Activated naive CD4-positive, alpha-beta T cell treated with Interleukin-2 at 50 U/mL for 16 hours (primary cell): ENCODE results near the gene ENDOD1.

Experiments
- DNase-seq: peaks from one replicate; pipeline ENCODE4 v3.0.0-alpha.2; 2020

The ENDOD1 gene

DNA sequence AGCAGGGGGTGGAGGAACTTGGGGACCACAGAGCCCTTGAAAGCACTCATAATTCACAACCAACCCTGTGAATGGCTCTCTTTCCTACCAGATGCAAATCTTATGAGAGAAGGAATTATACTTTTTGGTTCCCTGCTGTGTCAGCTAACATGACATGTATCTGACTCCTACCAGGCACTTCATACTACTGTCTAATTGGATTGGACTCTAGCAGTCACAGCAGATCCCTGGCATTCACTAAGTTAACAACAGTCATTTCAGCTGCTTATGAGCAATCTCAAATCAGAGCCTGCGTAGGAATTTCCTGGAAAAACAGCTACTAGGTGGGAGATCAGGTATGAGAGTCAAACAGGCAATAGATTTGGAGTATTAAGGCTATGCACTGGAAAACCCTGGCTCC, 11.1 kb upstream of the ENDOD1 start:
- no peak for DNase-seq

DNA sequence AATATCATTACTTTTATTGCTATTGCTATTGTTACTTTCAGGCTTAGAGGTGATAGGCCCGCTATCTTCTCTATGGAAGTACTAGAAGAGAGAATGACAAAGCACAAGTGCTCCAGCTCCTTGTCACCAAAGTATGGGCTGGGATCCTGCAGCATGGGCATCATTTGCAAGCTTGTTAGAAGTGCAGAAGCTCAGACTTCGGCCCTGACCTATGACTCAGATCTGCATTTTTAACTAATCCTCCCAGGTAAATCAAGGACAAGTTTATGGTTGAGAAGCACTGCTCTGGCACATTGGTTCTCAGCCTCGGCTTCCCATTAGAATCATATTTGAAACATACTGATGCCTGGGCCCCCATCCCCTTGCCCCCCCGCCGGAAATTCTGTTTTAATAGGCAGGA, 8.6 kb upstream of the ENDOD1 start:
- no peak for DNase-seq

DNA sequence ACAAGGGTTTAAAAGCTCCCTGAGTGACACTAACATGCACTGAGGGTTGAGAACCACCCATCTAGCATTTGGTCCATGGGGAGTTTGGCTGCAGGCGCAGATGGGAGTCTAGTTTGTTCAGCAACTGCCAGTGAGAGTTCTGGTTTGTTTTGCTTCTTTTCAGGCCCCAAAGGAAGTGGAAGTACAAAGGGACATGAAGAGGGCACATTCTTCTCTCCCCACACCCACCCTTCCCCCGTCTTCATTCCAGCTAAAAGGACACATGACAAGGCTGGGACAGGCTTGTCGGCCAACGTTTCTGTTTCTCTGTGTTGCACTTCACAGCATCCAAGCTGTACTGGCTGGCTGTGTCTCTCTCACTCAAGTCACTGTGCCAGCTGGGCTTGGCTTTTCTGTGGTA, 8.2 kb upstream of the ENDOD1 start:
- no peak for DNase-seq

DNA sequence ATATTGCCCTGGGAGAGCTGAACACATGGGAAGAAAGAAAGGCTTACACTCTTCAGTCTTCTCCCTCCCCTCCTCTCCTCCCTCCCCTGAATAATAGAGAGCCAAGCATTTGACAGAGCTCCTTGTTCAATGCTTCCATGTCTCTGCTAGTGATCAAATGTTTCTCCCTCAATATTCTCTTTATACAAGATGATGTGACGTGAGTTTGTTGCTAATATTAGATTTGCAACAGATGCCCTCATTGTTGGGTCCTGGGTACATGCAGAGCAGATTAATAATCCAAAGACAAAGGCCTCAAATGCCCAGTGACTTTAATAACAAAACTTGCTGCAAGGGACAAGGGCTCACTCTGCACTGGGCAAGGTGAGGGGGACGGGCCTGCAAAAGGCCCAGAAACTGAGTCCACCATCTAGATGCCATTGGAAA, 7.1 kb upstream of the ENDOD1 start:
- no peak for DNase-seq

DNA sequence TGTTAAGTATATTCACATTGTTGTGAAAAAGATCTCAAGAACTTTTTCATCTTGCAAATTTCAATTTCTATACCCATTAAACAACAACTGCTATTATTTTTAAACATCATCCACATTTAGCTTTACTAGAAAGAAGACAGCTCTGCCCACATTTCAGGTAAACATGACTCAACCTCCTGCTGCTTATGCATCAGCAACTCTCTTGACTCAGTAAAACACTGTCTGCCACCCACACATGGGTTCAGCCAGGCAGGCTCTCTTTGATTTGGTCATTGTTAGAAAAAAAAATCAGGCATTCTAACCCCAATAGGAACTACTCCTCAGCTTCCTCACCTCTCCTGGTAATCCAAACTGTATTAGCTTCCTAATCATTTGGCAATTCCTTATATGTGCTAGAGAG, 5.1 kb upstream of the ENDOD1 start:
- peak; percentile 68 for DNase-seq

DNA sequence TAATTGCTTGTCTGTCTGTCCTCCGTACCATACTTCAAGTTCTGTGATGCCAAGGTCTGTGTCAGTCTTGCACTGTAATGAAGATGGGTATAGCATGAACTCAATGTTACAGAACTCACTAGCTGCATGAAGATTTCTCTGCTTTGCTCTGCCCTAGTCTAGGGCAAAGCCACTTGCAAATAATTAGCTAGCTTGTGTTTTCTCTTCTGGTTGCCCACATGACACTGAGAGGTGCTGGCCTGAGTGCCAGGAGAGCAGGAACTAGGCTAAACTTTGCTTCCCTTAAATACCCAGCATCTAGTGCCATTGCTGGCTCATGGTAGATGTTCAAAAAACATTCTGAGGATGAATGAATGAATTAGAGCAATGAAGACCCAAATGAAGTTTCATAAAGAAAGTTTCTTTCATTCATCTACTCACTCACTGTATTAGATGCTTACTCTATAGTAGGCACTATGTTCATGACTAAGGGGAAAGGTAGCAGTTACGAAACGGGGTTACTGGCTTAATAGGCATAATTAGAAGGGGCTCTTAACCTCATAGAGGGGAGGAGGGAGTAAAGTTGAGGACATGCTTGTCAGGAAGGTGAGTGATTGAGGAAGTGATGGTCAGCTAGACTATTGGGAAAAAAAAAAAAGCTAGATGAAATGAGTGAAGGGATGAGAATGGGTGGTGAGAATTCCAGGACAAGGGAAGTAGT, 4.4 kb upstream of the ENDOD1 start:
- DNase-seq: no peak

DNA sequence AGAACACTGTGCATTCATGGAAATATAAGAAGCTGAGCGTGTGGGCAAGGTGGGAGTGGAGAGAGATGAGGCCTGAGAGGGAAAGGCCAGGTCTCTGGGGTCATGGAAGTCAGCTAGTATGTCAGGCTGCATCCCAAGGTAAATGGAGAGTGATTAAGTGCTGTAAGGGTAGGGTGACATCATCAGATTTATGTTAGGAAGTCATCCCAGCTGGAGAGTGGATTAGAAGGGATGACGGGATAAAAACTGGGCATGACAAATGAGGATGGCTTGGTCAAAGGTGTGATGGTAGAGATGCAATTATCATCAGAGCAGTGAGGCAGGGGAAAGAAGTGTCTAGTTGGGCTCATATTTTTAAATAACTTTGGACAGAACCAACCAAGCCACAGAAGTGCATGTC, 3.5 kb upstream of the ENDOD1 start:
- no peak for DNase-seq

DNA sequence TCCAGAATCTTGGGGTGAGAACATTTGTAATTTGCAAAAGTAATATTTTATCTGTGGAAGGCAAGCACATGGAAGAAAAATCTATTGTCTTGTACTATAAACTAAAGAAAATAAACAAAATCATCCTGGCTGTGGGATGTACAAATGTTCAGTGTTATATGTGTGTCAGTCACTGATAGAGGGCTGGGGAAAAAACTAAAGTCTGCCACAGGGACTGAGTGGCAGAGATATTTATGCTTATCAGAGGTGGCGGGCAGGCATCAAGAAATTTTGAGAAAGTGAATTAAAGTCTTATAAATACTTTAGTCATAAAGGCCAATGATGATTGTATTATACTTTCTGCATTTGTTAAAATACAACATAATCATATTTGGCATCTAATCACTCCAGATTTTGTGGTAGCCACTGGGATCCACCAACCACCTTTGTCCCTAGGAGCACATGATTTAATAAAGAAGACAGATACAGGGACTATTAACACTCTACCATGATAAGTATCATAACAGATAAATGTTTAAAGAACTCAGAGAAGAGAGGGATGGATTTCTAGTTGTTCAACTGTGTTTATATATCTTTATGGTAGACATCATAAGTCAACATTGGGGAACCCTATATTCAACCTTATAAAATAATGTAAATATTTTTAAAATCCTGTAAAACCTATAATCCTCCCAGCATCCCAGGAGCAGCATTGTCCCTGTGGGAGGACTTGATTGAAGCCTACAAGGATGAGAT, 2.6 kb upstream of the ENDOD1 start:
- DNase-seq: no peak

DNA sequence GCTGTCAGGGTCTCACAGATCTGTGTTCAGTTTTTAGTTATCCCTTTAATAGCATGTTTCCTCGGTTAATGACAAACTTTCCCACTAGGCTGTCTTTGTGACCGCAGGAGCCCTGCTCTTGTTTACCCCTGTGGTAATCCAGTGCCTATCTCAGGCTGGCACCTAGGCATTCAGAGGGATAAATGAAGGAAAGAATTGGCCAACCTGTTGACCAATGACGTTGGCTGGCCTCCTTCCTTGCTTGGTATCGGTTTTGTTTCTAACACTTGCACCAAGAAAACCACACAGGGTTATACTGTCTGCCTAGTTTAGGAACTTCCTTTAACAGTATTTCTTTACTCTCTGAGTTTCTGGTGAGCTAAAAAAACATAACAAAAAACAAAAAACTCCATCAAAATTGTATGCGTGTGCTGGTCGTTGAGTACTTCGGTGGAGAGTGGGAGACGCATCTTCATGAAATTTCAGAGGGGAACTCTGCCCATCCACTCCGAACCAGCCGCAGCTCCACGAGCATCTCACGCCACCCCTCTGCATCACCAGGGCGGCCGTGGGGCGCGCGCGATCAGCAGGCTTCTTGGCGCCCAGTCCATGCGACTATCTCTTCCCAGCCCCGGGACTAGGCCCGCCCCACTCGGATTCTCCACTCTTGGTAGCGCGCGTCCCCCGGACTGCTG, 563 bp upstream of the ENDOD1 start:
- DNase-seq: no peak

DNA sequence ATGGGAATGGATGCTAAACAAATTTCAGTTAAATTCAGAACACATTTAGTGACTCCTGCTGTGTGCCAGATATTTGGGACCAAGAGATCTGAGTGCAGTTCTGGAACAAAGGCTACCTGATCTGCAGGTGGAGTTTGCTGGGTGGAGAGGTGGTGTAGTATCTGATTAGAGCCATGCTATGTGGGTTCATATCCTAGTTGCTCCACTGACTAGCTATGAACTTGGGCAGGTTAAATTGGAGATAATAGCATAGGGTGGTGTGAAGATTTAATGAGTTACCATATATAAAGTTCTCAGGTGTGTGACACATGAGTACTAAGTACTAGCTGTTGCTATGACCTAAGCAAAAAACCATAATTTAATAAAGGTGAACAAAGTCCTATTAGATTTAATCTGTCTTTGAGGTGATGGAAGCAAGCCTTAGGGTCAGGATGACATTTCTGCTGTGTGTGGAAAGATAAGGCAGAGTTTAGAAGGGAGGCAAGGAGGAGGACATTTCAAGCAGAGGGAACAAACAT, 2.1 kb downstream of the ENDOD1 start:
- no peak for DNase-seq

DNA sequence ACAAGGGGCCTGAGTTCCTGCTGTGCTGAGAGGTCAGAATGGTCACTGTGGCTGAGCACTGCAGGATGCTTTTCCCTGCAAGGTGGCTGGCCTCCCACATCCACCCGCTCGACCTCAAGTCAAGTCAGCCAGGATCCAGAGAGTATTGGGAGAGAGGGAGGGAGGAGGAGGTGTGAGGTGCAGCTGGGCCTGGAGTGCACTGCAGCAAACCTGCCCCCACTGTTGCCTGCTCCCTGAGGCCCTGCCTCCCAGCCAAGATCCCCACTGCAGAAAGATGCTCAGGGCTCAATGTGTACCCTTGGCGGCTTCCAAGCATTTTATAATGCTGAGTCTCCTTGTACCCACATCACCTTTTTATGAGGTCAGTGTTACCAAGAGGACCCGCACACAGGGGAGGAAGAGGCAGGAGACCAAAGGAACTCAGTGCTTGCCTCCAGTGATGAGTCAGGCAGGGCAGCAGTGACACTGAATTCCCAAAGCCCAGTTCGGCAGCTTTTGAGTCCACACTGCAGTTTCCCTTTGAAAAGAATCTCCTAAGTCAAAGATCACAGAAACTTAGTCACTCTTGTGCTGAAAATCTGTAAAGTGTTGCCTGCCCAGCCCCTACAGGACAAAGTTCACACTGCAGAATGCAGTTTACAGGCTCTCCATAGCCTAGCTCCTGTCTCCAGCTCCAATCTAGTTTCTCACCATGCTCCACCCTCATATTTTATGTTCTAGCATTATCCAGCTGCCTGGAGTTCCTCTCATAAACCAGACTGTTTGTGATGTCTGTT, 3.1 kb downstream of the ENDOD1 start:
- peak; percentile 44 for DNase-seq

DNA sequence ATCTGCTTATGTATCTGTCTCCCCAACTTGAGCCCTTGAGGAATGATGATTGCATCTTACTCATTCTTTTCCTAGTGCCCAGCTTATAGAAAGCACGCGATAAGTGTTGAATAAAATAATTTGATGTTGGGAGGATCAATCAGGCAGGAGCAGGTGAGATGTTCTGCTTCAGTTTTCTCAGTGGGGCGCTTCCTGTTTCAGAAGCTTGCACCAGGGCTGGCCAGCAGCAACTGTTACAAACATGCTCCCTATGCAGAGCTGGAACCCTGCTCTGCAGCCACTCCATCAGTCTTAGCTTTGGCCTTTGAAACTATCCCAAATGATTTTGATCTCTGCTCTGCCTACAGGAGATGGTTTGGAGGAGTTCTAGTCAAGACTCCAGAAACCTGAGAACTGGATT, 3.9 kb downstream of the ENDOD1 start:
- DNase-seq: no peak

DNA sequence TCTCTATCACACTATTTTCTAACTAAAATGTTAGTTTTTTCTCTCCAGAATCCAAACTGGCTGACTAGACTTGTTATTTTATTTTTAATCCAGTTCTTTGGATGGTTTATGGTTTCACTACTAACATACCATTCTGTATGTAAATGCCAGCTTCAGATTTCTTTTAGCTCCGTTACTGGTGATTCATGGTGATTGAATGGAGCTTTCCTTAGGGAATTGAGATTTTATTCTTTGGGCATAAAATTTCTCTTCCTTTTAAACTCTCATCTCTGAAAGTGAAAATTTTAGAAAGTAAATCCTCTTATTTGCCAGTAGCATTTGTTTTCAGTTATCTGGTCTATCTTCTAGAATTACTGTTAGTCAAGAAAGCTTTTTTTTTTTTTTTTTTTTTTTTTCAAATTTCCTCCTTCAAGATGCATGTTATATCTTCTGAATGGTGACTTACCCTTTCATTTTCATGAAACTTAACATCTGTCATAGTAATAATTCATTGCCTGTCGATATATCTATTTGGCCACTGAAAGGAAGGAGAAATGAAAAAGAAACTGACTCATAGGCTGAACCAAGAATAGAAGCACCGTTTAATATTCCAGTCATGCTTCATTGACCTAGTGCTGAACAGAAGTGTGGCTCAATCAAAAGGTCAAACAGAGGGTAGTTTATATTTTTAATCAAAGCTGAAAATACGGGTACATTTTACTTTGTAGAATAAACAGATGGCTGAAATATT, 6.4 kb downstream of the ENDOD1 start:
- no peak for DNase-seq

DNA sequence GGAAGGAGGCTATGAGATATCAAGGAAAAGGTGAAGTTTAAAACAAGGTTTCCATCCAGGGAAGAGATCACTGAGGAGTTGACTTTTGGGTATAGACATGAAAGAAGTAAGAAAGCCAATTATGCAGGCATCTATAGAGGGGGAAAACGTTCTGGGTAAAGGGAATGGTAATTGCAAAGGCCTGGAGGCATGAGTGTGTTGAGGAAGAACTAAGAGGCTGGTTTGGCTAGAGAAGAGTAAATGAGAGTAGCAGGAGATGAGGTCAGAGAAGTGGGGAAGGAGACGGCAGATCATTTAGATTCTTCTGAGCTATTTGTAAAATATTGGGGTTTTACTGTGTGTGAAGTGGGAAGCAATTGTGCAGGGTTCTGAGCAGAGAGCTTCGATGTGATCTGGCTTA, 7.6 kb downstream of the ENDOD1 start:
- no peak for DNase-seq

DNA sequence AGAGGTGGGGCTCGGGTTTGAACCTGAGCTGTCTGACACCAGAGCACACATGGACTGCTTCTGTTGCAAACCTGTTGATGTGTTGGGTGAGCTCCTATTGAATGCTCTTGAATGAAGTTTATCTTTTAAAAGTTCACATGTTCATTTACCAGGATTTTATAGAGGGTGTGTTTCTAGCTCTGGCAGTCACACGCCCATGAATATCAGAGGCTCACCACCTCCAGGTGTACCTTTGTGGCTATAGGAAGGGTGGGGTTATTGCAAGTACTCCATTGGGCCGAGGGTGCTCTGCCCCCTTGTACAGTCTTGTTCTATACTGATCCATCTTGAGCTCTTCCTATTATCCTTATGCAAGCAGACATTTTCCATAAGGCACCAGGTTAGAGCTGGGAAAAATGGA, 9.2 kb downstream of the ENDOD1 start:
- no peak for DNase-seq

DNA sequence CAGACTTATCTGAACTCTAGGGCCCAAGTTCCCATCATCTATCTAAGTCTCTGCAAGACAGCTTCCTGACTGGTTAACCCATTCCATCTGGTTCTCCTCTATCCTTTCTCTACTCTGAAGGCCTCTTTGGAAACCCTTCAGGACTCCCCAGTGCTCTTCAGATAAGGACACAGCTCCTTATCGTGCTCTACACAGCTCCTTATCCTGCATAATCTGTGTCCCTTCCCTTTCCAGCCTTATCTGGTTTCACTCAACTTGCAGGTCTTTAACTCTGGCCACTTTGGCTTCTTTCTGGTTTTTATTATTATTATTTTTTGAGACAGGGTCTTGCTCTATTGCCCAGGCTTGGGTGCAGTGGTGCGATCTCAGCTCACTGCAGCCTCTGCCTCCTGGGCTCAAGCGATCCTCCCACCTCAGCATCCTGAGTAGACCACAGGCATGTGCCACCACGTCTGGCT, 10.6 kb downstream of the ENDOD1 start:
- DNase-seq: no peak

DNA sequence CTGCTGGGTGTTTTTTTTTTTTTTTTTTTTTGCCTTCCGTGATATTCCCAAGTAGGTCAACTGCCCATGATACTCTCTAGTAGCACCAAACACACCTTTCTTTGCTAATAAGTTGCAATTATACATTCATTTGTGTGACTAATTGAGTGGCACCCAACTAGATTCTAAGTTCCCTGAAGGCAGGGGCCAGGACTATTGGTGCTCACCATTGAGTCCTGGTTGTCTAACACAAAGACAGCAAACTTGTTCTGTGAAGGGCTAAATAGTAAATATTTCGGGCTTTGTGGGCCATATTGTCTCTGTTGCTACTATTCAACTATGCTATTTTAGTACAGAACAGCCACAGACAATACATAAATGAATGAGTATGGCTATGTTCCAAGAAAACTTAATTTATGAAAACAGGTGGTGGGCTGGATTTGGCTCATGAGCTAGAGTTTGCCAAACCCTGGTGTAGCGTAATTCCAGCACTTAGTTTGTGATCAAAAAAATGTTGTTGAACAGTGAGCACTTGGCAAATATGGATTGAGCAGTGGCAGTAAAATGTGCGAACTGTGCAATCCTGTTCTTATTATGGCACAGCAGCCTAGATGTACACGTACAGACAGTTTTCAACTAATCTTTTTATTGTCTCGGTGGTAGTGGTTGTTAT, 11.3 kb downstream of the ENDOD1 start:
- DNase-seq: no peak

DNA sequence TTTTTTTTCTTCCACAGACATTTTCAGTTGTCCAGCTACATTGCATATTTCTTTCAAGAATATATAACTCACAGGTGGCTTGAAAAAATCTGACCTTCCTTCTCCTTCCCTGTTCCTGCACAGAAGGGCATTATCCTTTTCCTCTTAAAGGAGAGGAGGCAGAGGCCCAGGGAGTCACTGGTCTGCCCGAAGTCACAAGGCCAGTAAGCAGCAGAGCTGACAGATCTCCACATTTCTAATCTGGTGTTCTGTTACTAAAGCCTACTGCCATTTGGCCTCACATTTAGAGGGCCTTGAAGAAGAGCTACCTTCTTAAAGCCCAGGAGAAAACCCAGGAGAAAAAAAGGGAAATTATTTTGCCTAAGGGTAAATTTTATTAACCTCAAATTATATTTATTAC, 12.3 kb downstream of the ENDOD1 start:
- DNase-seq: no peak

DNA sequence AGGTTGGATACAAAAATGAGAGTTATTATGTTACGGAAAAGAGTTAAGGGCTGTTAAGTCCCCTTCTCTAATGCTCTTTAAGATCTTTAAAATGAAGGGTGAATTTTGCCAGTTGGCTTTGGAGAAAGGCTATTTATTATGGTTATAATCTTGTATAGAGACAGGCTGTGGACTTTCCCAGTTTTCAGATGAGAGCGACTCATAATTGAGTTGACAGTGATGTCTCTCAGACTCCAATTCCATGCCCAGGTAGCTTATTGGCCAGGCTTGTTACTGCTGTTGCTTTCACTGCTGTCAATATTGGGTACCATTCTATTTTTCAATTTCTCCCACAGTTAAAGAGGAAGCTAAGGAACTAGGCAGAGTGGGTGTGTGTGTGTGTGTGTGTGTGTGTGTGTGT, 13.1 kb downstream of the ENDOD1 start:
- no peak for DNase-seq

DNA sequence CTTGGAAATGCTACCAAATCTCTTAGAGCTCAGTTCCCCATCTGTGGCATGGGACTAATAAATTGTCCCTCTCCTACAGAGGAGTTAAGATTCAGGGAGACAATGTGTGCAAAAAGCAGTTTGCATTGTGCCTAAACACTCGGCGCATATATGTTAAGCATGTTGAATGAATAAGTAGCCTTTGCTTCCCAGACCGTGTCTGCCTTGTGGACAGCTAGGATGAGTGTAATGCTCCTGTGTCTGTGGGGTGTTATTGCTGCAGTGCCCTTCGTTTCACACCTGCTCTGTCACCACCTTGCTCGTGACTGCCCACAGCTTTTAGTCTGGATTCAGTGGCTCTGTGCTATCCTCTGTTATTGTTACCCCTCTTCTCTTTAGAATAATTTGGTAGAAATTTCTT, 14.1 kb downstream of the ENDOD1 start:
- no peak for DNase-seq

DNA sequence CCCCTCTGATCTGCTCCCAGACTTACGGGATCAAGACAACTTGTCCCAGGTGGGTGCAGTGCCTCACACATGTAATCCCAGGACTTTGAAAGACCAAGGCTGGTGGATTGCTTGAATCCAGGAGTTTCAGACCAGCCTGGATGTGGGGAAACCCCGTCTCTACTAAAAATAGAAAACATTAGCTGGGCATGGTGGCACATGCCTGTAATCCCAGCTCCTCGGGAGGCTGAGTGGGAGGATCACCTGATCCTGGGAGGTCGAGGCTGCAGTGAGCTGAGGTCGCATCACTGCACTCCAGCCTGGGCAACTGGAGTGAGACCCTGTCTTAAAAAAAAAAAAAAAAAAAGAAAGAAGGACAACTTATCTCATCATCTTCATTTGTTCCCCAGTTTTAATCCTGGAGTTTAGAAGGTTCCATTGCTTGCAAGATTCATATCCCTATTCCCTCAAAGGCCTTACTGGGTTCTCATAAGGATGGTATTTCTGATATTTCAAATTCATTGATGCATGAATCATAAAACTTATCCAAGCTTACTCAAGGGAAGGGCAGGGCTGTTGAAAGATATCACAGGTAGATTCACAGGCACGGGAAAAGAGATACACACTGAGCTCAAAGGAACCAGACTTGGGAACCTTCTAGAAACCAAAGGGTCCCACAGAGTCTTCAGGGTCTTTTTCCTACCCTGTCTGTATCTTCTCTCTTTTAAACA, 14.6 kb downstream of the ENDOD1 start:
- no peak for DNase-seq
